ENCODE results near the gene PLA2G2C.

Gene PLA2G2C

DNA sequence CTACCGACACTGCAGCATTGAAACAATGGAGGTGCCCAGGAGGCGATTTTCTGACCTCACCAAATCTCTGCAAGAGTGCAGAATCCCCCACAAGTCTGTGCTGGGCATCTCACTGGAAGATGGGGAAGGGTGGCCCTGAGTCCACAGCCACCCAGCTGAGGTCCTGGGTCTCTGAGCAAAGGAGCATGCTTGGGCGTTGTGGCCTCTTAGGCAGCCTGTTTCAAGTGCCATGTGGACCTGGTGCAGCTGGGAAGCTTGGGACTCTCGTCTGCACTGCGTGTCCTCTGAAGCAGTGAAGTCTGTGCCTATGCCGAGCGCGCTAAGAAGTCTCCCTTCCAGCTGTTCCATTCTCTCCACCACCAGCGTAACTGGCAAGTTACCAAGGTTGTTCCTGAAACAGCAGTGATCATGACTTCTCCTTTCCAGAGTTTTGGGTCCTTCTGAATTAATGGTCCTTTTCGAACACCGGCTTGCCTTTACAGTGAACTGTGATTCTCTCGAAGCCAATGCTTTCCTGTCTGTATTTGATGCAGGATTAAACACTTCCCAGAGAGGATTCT, 5.0 kb upstream of the PLA2G2C start:
- no peaks in the 10 kb centered on the region for H3K9me3 ChIP-seq (ENCODE audit: insufficient read depth, low read depth, low read length)
- no peak overlapping the region for H3K27ac ChIP-seq (ENCODE audit: low read depth, low read length)
- no peaks in the 10 kb centered on the region for H3K36me3 ChIP-seq (ENCODE audit: insufficient read depth, low read length)
- peaks cover 18% of the 10 kb centered on the region for H3K4me1 ChIP-seq (ENCODE audit: insufficient read depth, low read length)
- WGBS, result 91% methylated on average over 12 of the region's 12 CpGs
- no peak overlapping the region for H3K9ac ChIP-seq (ENCODE audit: low read depth, low read length)
- no peak overlapping the region for H3K4me3 ChIP-seq (ENCODE audit: low read length)
- peaks cover 15% of the 10 kb centered on the region for H3K27me3 ChIP-seq (ENCODE audit: insufficient read depth, low read length)

- peaks cover 18% of the 10 kb centered on the region for H3K4me1 ChIP-seq (ENCODE audit: insufficient read depth, low read length)
- 95% methylated on average over 19 of the region's 19 CpGs for WGBS
- H3K9ac ChIP-seq (ENCODE audit: low read depth, low read length), result no peak overlapping the region
- peaks cover 21% of the 10 kb centered on the region for H3K27me3 ChIP-seq (ENCODE audit: insufficient read depth, low read length)
- no peaks in the 10 kb centered on the region for H3K36me3 ChIP-seq (ENCODE audit: insufficient read depth, low read length)
- no peaks in the 10 kb centered on the region for H3K9me3 ChIP-seq (ENCODE audit: insufficient read depth, low read depth, low read length)
- no peak overlapping the region for H3K4me3 ChIP-seq (ENCODE audit: low read length)
- H3K27ac ChIP-seq (ENCODE audit: low read depth, low read length), result no peak overlapping the region
These were observed 4.2 kb upstream of the PLA2G2C start for GRCh38 chr1:20190256-20191160.

- H3K4me3 ChIP-seq (ENCODE audit: low read length), result no peak overlapping the region
- peaks cover 27% of the 10 kb centered on the region for H3K27me3 ChIP-seq (ENCODE audit: insufficient read depth, low read length)
- no peaks in the 10 kb centered on the region for H3K9me3 ChIP-seq (ENCODE audit: insufficient read depth, low read depth, low read length)
- WGBS, result 90% methylated on average over 4 of the region's 4 CpGs
- H3K9ac ChIP-seq (ENCODE audit: low read depth, low read length), result no peak overlapping the region
- no peaks in the 10 kb centered on the region for H3K36me3 ChIP-seq (ENCODE audit: insufficient read depth, low read length)
- H3K27ac ChIP-seq (ENCODE audit: low read depth, low read length), result no peak overlapping the region
- H3K4me1 ChIP-seq (ENCODE audit: insufficient read depth, low read length), result peaks cover 16% of the 10 kb centered on the region
These were observed 3.3 kb upstream of the PLA2G2C start for GRCh38 chr1:20189664-20190063.

DNA sequence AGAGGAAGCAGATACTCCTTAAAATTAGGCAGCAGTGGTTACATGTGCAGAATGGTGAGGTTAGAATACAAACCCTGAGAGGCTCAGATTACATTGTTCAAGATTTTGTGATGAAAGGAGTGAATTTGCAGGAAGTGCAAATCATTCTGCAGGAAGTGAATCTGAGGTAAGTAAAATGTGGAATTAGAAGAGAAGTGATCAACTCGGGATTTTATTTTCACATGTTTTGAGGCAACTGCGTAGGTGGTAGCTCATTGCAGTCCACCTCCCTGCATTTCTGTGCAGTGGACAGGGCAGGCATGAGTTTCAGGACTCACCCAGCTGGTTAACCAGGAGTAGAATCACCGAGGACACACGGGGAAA, 2.1 kb upstream of the PLA2G2C start:
- Histone ChIP-seq H3K9ac (ENCODE audit: low read depth, low read length) (no peak overlapping the region), H3K4me3 (ENCODE audit: low read length) (no peak overlapping the region), H3K4me1 (ENCODE audit: insufficient read depth, low read length) (peaks cover 10% of the 10 kb centered on the region), H3K27me3 (ENCODE audit: insufficient read depth, low read length) (peaks cover 27% of the 10 kb centered on the region), H3K9me3 (ENCODE audit: insufficient read depth, low read depth, low read length) (no peaks in the 10 kb centered on the region), H3K27ac (ENCODE audit: low read depth, low read length) (no peak overlapping the region), H3K36me3 (ENCODE audit: insufficient read depth, low read length) (no peaks in the 10 kb centered on the region)
- WGBS, result 90% methylated on average over 4 of the region's 4 CpGs

DNA sequence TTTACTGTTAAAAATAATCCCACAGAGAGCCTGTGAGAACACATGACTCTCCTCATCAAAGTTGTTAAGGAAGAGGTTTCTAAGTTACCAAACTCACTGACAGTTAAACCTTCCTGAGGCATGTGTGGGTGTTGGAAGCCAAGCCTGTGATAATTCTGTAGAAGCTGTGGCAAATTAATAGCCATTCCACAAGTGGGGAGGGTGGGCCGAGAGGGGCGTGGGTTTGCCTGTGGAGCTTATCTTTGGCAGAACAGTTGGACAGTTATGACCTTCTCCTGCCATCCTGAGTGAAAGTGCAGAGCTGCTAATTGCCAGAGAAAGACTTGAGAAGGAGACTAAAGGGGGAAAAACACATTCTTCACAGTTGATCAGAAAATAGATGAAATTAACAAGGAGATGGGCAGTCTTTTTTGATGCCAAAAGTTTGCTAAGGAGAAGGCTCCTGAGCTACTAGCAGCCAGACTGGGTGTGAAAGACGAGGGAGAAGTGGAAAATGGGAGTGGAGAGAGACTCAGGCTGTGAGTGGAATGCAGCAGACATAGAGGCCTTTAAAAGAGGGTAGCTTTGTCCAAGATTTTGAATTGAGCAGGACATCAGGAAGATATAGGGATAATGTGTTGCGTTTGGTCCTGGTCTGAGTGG, 1.6 kb upstream of the PLA2G2C start:
- Histone ChIP-seq H3K4me3 (ENCODE audit: low read length) (no peak overlapping the region), H3K27me3 (ENCODE audit: insufficient read depth, low read length) (peaks cover 27% of the 10 kb centered on the region), H3K27ac (ENCODE audit: low read depth, low read length) (no peak overlapping the region), H3K9ac (ENCODE audit: low read depth, low read length) (no peak overlapping the region), H3K4me1 (ENCODE audit: insufficient read depth, low read length) (peaks cover 10% of the 10 kb centered on the region), H3K36me3 (ENCODE audit: insufficient read depth, low read length) (no peaks in the 10 kb centered on the region), H3K9me3 (ENCODE audit: insufficient read depth, low read depth, low read length) (no peaks in the 10 kb centered on the region)
- 86% methylated on average over 4 of the region's 4 CpGs for WGBS

DNA sequence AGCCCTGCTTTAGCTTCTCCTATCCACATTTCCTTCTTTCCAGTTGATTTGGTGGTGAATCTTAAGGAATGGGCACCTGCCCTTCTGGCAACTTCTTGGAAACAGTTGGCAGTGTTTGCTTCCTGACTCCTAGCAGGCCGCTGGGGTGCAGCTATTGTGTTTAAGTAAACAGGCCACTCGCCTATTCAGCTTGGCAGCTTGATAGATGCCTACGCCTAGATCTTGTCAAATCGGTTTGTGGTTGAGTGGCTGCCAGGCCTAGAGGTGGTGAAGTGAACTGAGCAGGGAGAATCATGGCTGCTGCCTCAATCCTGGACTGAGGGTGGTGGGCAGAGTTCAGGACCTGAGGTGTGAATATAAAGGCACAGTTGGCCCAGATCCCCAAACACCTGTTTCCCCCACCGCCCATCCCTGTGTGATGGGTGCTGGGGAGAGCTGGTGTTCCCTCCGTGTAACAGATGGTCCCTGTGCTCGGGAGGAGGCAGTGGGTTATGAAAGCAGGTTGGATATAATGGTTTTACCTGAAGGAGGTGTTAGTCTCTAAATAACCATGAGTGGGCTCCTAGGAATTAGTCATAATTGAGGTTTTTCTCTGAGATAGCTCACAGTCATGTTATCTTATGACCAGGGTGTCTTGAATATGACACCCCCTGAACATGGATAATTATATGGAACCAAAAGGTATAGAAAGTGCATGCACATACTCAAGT, 940 bp upstream of the PLA2G2C start:
- H3K27ac ChIP-seq (ENCODE audit: low read depth, low read length), result no peak overlapping the region
- WGBS, result 81% methylated on average over 7 of the region's 7 CpGs
- no peaks in the 10 kb centered on the region for H3K9me3 ChIP-seq (ENCODE audit: insufficient read depth, low read depth, low read length)
- no peak overlapping the region for H3K9ac ChIP-seq (ENCODE audit: low read depth, low read length)
- no peak overlapping the region for H3K4me3 ChIP-seq (ENCODE audit: low read length)
- H3K27me3 ChIP-seq (ENCODE audit: insufficient read depth, low read length), result peaks cover 27% of the 10 kb centered on the region
- H3K4me1 ChIP-seq (ENCODE audit: insufficient read depth, low read length), result peaks cover 10% of the 10 kb centered on the region
- H3K36me3 ChIP-seq (ENCODE audit: insufficient read depth, low read length), result no peaks in the 10 kb centered on the region

- H3K4me3 ChIP-seq (ENCODE audit: low read length), result peak overlapping the region; percentile 63
- peaks cover 27% of the 10 kb centered on the region for H3K27me3 ChIP-seq (ENCODE audit: insufficient read depth, low read length)
- H3K36me3 ChIP-seq (ENCODE audit: insufficient read depth, low read length), result no peaks in the 10 kb centered on the region
- no peaks in the 10 kb centered on the region for H3K9me3 ChIP-seq (ENCODE audit: insufficient read depth, low read depth, low read length)
- no peak overlapping the region; the same call in 1 of the 2 replicates for H3K9ac ChIP-seq (ENCODE audit: low read depth, low read length)
- peaks cover 10% of the 10 kb centered on the region for H3K4me1 ChIP-seq (ENCODE audit: insufficient read depth, low read length)
- WGBS, result 74% methylated on average over 17 of the region's 17 CpGs
- no peak overlapping the region for H3K27ac ChIP-seq (ENCODE audit: low read depth, low read length)
These were observed 1.1 kb downstream of the PLA2G2C start for GRCh38 chr1:20184997-20185833.

DNA sequence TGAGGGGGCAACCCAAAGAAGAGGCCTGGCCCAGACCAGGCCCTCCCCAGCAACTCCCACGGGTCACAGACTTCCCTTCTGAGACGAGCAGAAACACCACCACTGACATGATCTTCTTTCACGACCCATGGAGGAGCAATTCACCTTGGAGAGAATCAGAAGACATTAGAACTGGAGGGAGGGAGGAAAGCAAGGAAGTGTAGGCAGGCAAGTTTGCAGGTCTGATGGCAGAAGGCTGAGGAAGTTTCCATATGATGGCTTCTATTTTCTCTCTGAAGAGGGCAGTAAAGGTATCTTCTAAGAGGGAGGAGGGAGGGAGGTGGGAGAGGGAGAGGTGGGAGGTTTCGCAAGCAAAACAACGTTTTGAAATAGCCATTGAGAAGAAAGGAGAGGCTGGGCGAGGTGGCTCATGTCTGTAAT, 1.8 kb downstream of the PLA2G2C start:
- no peak overlapping the region for H3K9ac ChIP-seq (ENCODE audit: low read depth, low read length)
- H3K27ac ChIP-seq (ENCODE audit: low read depth, low read length), result no peak overlapping the region
- no peak overlapping the region for H3K4me3 ChIP-seq (ENCODE audit: low read length)
- WGBS, result 67% methylated on average over 6 of the region's 6 CpGs
- H3K9me3 ChIP-seq (ENCODE audit: insufficient read depth, low read depth, low read length), result no peaks in the 10 kb centered on the region
- H3K27me3 ChIP-seq (ENCODE audit: insufficient read depth, low read length), result peaks cover 27% of the 10 kb centered on the region
- H3K36me3 ChIP-seq (ENCODE audit: insufficient read depth, low read length), result no peaks in the 10 kb centered on the region
- peaks cover 10% of the 10 kb centered on the region for H3K4me1 ChIP-seq (ENCODE audit: insufficient read depth, low read length)

DNA sequence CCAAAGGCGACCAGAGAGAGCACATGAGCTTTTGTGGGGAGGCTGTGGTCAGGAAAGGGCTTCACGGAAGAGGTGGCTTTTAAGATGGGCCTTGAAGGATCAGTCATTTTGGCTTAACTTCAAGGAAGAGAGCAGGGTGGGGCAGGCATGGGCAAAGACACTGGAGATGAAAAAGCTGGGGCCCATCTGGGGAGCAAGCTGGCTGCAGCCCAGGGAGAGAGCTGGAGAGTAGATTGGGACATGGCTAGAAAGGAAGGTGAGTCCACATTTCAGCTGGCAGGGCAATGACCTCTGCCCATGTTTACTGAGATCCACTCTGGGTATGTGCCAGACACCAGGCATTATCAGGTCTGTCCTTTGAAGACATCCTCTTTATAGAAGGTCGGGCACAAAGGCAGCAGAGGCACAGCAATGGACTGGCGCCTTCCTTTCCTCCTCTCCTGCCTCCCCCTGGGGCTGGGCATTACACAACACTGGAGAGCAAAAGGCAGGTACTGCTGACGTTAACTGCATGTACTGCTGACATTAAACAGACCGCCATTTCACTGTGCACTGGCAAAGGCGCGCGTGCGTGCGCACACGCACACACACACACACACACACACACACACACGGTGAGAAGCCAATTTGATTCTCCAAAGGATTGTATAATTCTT, 2.6 kb downstream of the PLA2G2C start:
- Histone ChIP-seq H3K27me3 (ENCODE audit: insufficient read depth, low read length) (peaks cover 27% of the 10 kb centered on the region), H3K4me1 (ENCODE audit: insufficient read depth, low read length) (peaks cover 10% of the 10 kb centered on the region), H3K4me3 (ENCODE audit: low read length) (no peak overlapping the region), H3K36me3 (ENCODE audit: insufficient read depth, low read length) (no peaks in the 10 kb centered on the region), H3K9me3 (ENCODE audit: insufficient read depth, low read depth, low read length) (no peaks in the 10 kb centered on the region), H3K27ac (ENCODE audit: low read depth, low read length) (no peak overlapping the region), H3K9ac (ENCODE audit: low read depth, low read length) (no peak overlapping the region)
- WGBS, result 94% methylated on average over 12 of the region's 13 CpGs

- Histone ChIP-seq H3K27me3 (ENCODE audit: insufficient read depth, low read length) (peaks cover 26% of the 10 kb centered on the region), H3K36me3 (ENCODE audit: insufficient read depth, low read length) (no peaks in the 10 kb centered on the region), H3K9me3 (ENCODE audit: insufficient read depth, low read depth, low read length) (no peaks in the 10 kb centered on the region), H3K9ac (ENCODE audit: low read depth, low read length) (no peak overlapping the region), H3K27ac (ENCODE audit: low read depth, low read length) (no peak overlapping the region), H3K4me3 (ENCODE audit: low read length) (no peak overlapping the region), H3K4me1 (ENCODE audit: insufficient read depth, low read length) (peaks cover 10% of the 10 kb centered on the region)
- WGBS, result 86% methylated on average over 10 of the region's 10 CpGs
These were observed 3.3 kb downstream of the PLA2G2C start for GRCh38 chr1:20183035-20183434.
